Measurements from ENCODE around the gene KCNMA1. TPM values are rescaled to one million over a fixed set of nuclear protein-coding genes. Genes with fewer than 3 reads are reported as not detected.

Gene KCNMA1
- total RNA-seq, 1 experiment from 2014 or later, result 143 TPM

GRCh38 chr10:77506517-77507200, 130.9 kb downstream of the KCNMA1 start:
- H3K9me2 ChIP-seq (replicated peaks; ENCODE audit: low read length), result no peaks in the 10 kb centered on the region
- H3K4me1 ChIP-seq (ENCODE audit: insufficient read depth, low read length), result peaks cover 78% of the 10 kb centered on the region
- peaks cover 74% of the 10 kb centered on the region for H3K79me2 ChIP-seq (ENCODE audit: low read length)
- no peaks in the 10 kb centered on the region for H3K27me3 ChIP-seq (ENCODE audit: low read length)
- no peaks in the 10 kb centered on the region for H3K36me3 ChIP-seq (ENCODE audit: low read depth, low read length)
- intact Hi-C loops (cut with micrococcal nuclease), result no loop called here
- no peak overlapping the region for H3K4me3 ChIP-seq (ENCODE audit: low read length)
- 0 out of 2 replicates have a peak overlapping the region, but pooled peaks have one; percentile 0 for H3K9ac ChIP-seq (ENCODE audit: low read length)
- H3K4me2 ChIP-seq (ENCODE audit: low read length), result peak overlapping the region; percentile 65
- no peaks in the 10 kb centered on the region for H4K20me1 ChIP-seq (ENCODE audit: low read length)
- ChIA-PET CTCF (interaction anchor here (0.7 to 2.4 kb wide), 3 partner anchors 205 to 338 kb away, joined by 3 to 7 read pairs (median 3); no protein-coding TSS in a partner anchor), POLR2A (ENCODE audit: unreplicated experiment) (interaction anchor here (0.5 to 0.6 kb wide), 3 partner anchors 20 to 113 kb away, joined by 4 to 5 read pairs (median 4); no protein-coding TSS in a partner anchor)
- no peaks in the 10 kb centered on the region for H3K9me3 ChIP-seq (ENCODE audit: low read length)
- no peak for DNase-seq
- TF ChIP-seq EZH2 (IDR thresholded peaks at IDR 0.05; ENCODE audit: low read length, unreplicated experiment) (no peak), EZH2phosphoT487 (IDR thresholded peaks at IDR 0.05; ENCODE audit: borderline replicate concordance, low read length) (no peak), CTCF (conservative IDR thresholded peaks at IDR 0.05; ENCODE audit: low read depth, low read length) (no peak)
- peaks cover 27% of the 10 kb centered on the region for H3F3A ChIP-seq (ENCODE audit: low read length, unreplicated experiment)
- ATAC-seq, result no peak
- H2AFZ ChIP-seq (ENCODE audit: low read length), result no peak overlapping the region
- BruUV-seq (replicated peaks), result no TSS peak
- H3K27ac ChIP-seq (ENCODE audit: low read length), result peak overlapping the region; percentile 82

- Histone ChIP-seq H2AFZ (ENCODE audit: low read length) (no peak overlapping the region), H3F3A (ENCODE audit: low read length, unreplicated experiment) (peaks cover 27% of the 10 kb centered on the region), H3K79me2 (ENCODE audit: low read length) (peaks cover 69% of the 10 kb centered on the region), H4K20me1 (ENCODE audit: low read length) (no peaks in the 10 kb centered on the region), H3K9me2 (replicated peaks; ENCODE audit: low read length) (no peaks in the 10 kb centered on the region), H3K36me3 (ENCODE audit: low read depth, low read length) (no peaks in the 10 kb centered on the region), H3K9ac (ENCODE audit: low read length) (peak overlapping the region; percentile 38), H3K27ac (ENCODE audit: low read length) (peak overlapping the region; percentile 82), H3K27me3 (ENCODE audit: low read length) (no peaks in the 10 kb centered on the region), H3K4me3 (ENCODE audit: low read length) (peak overlapping the region; percentile 15), H3K4me2 (ENCODE audit: low read length) (peak overlapping the region; percentile 65), H3K9me3 (ENCODE audit: low read length) (no peaks in the 10 kb centered on the region), H3K4me1 (ENCODE audit: insufficient read depth, low read length) (peaks cover 78% of the 10 kb centered on the region)
- DNase-seq, result peak; percentile 99
- intact Hi-C loops (cut with micrococcal nuclease), result loop anchor here (1.0 to 2.0 kb wide), 6 partner anchors 25 to 341 kb away; partner anchors contain the start of gene KCNMA1
- peak; percentile 57 for ATAC-seq
- POLR2A ChIA-PET (ENCODE audit: unreplicated experiment), result interaction anchor here (0.5 kb wide), 1 partner anchor 21 kb away, joined by 5 read pairs; no protein-coding TSS in a partner anchor
- TSS peak; percentile 5 for BruUV-seq (replicated peaks)
- CTCF ChIA-PET, result interaction anchor here (0.6 to 2.4 kb wide), 9 partner anchors 8 to 490 kb away, joined by 3 to 14 read pairs (median 4); no protein-coding TSS in a partner anchor
- TF ChIP-seq CTCF (conservative IDR thresholded peaks at IDR 0.05; ENCODE audit: low read depth, low read length), result no peak
- no peak for TF ChIP-seq EZH2 (IDR thresholded peaks at IDR 0.05; ENCODE audit: low read length, unreplicated experiment)
- TF ChIP-seq EZH2phosphoT487 (IDR thresholded peaks at IDR 0.05; ENCODE audit: borderline replicate concordance, low read length), result no peak
These were observed 131.9 kb downstream of the KCNMA1 start for GRCh38 chr10:77505431-77506334.

Data from PC-3 (cell line).